ENCODE results near the gene CLCN6.
"Not testable (repeated sequence)": the region's sequence is repeated elsewhere in the genome, so short reads cannot be mapped to it uniquely, and the experiment has no call there.

The CLCN6 gene

DNA sequence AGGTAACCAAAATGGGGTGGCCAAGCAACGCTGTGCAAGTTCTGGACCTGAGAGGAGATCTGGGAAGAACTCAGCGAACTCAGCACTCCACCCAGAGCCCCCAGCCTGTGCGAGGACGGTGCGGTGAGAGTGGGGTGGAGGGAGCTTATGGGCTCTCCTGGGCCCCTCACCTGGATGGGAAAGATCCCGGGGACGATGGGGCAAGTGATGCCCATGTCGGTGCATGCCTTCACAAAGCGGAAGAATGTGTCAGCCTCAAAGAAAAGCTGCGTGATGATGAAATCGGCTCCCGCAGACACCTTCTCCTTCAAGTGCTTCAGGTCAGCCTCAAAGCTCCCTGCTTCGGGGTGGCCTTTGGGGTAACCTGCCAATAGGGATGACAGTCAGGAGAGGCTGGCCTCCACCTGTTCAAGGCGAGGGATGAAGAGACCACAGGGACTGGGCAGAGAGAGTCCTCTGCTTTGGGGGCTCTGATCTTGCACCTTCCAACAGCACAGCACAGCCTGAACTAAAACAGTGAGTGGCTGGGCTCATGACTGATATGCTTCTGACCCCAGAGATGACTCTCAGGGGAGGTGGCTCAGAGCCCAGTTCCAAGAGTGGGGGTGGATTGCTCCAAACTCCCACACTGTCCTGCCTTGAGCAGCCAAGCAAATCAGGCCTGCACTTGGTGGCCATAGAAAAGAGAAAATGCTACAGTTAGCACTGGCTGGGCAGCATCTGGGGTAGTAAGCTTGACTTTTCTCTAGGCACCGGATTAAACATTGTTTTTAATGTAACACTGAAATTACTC is 9.8 kb upstream of the CLCN6 start:
- no peak for DNase-seq

DNA sequence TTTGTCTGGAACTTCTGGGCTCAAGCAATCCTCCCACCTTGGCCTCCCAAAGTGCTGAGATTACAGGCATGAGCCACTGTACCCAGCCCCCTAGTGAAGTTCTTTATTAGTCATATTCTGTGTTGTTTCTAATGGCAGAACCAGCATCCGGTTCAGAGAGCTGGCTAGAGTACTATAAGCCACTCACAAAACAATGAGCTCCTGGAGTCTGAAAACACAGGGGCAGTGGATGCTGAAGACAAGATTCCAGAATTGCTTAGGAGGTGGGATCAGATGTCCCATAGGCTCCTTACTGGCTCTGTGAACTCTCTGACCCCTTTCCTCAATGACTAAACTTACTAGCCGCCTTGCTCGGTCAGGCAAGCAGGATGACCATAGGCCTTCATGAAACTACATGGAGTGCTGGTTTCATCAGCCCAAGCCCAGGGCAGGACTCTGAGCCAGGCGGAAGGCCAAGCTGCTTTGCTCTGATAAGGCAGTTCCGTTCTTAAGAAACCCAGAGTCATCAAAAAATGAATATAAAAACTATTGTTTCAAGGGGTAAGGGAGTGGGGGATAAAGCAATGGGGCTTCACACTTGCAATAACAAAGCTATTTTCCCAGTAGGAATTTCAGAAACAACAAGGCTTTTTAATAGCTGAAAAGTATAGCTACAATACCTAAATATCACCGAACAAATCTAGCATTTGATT is 8.3 kb upstream of the CLCN6 start:
- no peak for DNase-seq

DNA sequence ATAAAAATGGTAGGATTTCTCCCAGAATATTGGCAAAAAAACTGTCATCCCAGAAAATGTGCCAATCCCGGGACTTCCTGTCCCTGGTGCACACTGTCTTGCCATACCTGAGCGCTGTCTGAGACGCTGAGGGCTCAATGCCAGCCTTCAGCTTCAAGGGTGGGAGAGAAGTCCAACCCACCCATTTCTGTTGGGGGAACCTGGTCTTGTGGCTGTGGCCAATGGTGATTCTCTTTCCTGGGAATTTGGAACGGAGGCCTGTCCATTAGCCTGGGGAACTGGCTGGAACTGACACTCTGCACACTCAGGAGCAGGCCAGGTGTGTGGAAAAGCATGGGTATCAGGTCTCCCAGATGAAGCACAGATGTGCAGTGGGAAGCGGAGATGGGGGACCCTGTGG is 6.9 kb upstream of the CLCN6 start:
- no peak for DNase-seq

DNA sequence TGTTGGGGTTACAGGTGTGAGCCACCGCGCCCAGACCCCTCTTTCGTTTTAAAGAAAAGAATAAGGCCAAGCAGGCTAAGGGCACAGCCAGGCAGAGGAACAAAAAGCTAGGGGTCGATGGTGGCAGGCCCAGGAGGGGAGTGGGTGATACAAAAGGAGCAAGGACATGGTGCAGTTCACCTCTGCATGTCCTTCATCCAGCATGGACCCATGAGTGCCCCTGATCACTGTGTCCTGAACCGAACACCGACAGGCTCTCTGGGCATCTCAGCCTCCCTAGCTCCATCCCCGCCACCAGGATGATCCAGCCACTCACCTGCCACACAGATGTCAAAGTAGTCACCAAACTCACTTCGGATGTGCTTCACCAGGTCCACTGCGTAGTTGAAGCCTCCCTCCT is 6.1 kb upstream of the CLCN6 start:
- DNase-seq, result no peak

DNA sequence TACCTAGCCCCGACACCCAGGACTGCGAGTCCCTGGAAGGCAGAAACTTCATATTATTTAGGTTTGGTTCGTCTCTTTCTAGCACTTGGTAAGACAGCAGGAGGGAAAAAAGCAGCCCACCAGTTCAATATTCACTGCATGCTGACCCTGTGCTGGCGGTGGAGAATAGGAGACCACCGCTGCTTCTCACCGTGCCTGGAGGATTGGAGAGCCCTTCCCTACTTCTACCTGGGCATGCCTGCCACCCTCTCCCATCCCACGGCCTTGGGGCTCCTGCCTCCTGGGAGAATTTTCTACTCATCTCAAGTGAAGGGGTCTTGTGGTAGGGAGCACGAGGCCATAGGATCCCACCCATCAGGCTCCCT is 5.6 kb upstream of the CLCN6 start:
- DNase-seq, result no peak

DNA sequence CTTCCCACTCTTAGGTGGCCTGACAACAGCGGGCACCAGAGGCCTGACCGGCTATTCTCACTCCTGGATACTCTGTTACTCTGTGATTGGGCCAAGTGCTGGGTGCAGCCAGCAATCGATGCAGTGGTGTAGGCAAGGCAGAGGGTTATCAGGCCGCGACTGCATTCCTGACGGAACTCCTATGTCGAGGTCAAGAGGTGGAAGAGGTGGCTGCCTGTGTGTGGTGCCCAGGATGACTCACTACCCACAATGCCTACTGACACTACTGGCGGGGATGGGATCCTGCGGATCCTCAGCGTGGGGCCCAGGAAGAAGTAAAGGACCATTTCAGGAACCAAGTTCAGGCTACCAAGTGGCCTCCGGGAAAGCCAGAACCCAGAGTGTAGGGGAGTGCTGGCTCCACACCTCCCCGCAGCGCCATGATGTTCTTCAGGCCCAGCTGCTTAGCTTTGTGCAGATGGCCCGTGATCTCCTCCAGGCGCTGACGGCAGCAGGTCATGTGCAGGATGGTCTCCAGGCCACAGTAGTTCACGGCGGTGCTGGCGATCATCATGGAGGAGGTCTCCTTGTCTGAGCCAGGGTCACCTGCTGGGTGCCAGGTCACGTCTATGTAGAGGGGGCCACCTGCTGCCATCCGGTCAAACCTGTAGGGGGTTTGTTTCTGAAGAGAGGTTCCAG is 5.1 kb upstream of the CLCN6 start:
- no peak for DNase-seq

DNA sequence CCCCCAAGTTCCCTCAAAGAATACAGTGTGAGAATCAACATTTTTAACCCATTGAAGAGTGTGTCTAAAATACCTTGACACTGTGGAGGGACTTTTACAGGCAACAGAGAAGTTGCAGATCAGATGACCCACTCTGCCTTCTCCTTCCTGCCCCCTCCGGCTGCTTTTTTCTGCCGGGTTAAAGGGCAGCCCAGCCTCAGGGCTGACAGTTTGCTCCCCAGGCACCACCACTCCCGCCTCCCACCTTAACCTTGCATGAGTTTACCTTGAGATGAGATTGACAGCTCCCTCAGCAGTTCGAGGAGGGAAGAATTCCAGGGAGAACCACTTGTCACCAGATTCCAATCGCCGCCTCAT is 3.4 kb upstream of the CLCN6 start:
- no peak for DNase-seq

DNA sequence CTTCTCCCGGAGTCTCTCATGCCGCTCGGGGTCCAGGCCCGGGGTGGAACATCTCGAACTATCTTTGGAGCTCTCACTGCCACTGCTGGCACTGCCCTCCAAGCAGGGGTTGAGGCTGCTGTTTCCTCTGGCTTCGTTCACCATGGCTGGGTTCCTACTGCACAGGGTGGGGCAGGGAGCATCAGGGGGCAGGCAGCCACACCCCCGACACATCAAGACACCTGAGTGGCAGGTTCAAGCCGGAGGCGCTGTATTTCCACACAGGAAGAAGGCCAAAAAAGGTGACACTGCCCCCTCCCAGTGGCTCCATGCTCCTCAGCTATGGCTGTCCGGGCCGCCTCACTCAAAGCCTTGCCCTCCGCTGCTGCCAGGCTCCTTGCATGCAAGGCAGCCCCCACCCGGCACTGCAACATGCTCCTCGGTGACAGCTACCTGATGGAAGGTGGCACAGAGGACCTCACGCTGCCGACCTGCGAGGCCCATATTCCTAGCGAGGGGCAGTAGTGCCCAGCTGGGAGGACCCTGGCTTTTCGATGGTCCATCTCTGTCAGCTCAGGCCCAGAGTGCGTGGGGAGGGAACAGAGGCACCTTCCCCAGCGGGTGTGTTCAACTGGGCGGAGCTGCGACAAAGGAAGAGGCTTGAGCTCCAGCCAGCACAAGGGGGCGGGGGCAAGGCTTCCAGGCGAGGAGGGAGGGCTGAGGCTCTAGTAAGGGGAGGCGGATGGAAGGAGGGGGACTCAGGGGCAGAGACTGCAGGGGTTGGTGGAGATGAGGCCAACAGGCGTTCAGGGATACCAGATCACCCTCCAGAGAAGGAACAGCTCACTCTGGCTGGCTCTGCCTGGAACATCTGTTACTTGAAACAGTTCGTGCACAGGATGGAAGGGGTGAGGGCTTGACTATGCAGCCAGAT is 2.8 kb upstream of the CLCN6 start:
- peak; percentile 83 for DNase-seq

DNA sequence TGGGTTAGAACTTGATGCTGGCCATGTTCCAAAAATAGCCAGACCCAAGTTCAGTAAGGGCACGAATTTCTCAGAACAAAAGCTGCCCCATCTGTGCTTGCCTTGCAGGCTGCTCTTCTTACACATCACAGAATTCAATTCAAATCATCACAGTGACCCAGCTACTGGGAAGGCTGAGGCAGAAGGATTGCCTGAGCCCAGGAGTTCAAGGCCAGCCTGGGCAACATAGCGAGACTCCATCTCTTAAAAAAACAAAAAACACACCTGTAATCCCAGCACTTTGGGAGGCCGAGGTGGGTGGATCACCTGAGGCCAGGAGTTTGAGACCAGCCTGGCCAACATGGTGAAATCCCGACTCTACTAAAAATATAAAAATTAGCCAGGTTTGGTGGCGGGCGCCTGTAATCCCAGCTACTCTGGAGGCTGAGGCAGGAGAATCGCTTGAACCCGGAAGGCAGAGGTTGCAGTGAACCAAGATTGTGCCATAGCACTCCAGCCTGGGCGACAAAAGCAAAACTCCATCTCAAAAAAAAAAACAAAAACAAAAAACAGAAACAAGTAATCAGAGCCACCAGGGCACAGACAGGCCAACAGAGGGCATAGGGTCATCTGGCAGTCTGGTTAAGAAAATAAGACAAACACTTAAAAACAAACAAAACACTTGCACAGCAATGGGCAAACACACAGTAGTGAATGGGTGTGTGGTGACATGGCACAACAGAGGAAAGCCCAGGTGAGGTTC is 1.9 kb upstream of the CLCN6 start:
- not testable (repeated sequence) for DNase-seq

DNA sequence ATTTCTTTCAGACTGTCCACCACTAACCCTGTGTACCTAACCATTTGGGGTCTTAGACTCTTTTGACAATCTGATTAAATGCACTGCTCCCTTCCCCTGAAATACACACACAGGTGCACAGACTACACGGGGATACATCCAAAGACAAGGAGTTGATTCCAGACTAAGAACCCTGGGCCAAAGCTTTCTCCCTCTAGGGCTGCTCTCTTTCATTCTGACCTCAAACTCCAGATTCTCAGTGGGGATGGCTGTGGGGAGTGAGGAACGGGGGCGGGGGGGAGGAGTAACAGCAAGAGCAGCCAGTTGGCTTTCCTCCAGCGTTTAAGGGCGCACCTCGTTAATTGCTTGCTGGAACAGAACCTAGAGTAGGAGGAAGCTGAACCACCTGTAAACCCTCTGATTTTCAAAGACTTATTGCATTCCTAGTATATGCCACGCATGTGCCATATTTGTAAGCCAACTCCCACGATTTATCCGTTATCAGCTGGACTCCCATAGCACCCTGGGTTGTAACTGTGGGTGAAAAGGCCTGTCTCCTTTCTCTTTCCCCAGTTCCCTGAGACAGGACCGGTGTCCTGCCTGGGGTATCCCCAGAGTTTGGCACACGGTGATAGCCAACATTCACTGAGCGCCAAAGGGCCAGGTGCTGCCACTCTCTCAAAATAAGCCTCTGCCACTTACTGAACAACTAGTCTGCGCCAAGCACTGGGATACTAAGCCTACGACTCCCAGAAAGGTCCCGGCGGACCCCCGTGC is 1.1 kb upstream of the CLCN6 start:
- peak; percentile 20 for DNase-seq

DNA sequence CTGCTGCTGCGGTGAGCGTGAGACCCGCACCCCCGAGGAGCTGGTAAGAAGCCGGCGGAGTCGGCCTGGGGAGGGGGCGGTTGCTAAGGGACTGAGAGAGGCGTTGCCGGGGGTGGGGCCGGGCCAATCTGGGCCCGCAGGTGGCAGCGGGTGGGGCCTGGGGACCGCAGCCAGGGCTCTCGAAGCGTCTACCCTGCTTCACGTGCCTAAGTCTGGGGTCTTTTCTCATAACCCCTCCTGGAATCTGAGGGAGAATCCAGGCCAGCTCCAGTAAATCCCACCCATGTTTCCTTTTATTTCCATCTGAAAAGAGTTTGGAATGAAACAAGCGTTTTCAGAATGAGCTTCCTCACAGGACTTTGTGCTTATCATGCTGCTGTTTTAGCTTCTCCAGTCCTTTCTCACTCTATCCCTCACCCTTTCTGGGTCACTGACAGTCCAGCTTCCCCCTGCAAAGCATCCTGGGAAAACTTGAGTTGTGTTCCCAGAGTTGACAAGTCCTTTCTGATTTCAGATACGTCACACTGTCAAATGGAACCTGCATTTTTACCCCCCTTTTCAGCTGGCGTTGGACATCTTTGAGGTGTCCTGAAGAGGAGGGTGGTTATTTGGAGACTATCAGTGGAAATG is 431 bp downstream of the CLCN6 start:
- DNase-seq, result peak; percentile 25

DNA sequence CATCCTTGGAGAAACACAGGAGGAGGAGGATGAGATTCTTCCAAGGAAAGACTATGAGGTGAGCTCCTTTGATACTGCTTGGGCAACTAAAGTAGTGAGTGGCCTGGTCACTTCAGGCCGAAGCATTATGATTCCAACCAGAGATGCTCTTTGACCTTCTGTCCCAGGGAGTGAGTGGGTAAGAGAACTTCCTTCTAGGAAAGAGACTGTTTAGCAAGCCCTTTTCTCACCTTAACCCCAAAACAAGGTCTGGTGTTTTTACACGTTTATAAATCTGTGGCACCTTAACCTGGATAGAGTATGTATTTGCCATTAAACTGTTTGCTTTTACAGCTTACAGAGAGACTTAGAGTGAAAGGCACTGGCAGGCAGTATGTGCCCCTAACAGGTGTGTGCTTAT is 1.1 kb downstream of the CLCN6 start:
- no peak for DNase-seq

DNA sequence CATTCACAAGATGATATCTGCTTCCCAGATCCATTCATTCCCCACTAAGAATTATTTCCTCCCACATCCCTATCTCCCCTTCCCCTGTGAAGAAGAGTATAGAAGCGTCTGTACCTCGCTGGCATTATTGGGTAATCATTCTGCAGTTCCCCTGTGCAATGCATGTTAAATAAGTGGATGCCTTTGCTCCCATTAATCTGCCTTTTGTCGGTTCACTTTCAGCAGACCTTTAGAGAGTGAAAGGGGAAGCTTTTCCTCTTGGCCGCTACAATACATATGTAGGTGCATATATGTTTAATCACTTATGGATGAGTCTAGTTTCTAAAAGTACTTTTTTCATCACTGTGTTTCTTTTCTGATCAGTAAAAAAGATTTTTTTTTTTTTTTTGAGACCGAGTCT is 7.0 kb downstream of the CLCN6 start:
- no peak for DNase-seq

DNA sequence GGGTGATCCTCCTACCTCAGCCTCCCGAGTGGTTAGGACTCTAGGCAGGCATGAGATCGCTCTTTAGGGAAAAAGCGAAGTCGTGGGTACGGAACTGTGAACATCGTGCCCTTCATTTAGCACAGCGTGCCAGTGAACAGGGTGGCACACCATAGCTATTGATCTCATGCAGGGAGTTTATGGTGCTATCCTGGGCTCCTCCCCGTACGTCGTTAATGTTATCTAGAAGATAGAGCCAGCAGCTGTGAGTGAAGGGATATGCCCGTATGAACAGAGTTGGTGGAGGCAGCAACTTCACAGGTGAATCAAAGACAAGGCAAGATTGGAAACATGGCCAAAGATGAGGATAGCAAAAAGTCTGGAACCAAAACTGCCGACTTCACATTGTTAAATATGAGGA is 11.2 kb downstream of the CLCN6 start:
- DNase-seq, result no peak

DNA sequence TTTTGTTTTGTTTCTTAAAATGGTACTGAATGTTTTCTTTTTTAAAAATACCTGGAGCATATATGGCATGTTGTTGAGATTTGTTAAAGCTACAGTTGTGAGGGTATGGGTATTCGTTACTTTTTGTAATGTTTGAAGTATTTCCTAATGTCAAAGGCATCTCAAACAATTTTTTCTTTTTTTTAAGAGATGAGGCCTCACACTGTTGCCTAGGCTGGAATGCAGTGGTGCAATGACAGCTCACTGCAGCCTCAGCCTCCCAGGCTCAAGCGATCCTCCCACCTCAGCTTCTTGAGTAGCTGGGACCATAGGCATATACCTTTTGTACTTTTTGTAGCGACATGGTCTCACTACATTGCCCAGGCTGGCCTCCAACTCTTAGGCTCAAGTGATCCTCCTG is 16.1 kb downstream of the CLCN6 start:
- DNase-seq, result no peak

DNA sequence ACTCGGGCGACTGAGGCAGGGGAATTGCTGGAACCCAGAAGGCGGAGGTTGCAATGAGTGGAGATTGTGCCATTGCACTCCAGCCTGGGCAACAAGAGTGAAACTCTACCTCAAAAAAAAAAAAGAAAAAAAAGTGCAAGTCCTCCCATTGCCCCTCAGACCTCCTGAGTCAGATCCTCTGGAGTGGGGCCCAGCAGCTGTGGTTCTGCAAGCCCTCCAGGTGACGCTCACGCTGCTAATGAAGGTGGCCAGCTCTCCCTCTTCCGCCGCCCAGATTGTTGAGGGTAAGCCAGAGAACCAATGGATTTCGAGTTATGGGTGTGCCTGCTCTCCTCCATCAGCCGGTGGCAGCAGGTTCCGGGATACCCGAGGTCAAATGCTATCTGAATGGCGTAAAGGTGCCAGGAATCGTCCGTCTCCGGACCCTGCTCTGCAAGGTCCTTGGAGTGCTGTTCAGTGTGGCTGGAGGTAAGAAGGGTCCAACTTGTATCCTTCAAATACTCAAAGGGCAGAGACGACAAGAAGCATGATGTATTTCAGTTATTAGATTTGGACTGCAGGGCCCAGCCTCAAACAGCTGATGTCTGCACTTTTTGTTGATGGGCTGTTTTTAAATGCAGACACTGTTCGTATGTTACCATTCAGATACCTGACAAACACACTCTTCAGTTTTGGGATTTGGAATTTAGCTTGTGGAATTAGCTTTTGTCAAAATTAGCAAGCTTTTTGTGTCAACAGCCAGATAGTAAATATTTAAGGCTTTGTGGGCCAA is 17.6 kb downstream of the CLCN6 start:
- no peak for DNase-seq

DNA sequence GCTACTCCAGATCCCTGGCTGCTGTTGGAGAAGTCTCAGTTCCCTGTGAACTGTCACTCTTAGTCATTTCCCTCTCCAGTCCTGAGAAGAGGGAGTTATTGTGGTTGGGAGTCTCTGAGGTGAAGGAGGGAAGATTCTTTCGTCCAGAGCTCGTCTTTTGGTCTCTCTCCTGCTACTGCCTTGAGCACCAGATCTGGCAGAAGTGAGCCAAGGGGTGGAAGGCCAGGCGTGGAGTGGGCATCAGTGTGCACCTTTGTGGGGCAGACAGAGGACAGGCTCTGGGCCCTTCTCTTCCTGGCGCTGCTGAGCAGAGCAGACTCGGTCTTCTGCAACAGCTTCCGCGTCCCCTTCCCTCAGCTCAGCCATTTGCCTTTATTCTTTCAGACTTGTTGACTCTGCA is 19.1 kb downstream of the CLCN6 start:
- DNase-seq, result no peak

DNA sequence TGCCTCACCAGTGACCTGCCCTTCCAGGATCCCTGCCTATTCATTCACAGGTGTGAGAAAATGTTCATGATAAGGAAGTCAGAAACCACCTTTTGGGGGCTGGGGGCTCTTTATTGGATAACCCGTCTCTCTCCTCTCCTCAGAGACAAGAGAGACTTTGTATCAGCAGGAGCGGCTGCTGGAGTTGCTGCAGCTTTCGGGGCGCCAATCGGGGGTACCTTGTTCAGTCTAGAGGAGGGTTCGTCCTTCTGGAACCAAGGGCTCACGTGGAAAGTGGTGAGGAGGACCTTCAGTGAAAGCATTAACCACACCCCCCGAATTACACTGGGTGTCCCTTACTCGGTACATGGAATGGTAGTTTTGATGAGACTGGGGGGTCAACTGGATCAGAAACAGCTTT is 21.0 kb downstream of the CLCN6 start:
- no peak for DNase-seq

DNA sequence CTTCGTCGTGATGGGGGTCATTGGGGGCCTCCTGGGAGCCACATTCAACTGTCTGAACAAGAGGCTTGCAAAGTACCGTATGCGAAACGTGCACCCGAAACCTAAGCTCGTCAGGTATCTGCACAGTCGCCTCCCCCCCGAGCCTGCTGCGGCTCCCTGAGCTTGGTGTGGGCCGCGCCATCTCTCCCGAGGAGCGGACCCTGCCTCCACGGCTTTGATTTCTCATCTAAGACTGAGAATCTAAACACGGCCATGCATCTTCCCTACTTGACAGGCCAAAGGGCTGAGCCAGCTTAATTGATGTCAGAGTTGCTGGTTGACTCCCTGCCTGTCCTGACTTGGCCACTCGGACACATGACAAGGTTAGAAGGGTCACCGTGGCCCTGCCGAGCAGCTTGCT is 22.5 kb downstream of the CLCN6 start:
- DNase-seq, result no peak

DNA sequence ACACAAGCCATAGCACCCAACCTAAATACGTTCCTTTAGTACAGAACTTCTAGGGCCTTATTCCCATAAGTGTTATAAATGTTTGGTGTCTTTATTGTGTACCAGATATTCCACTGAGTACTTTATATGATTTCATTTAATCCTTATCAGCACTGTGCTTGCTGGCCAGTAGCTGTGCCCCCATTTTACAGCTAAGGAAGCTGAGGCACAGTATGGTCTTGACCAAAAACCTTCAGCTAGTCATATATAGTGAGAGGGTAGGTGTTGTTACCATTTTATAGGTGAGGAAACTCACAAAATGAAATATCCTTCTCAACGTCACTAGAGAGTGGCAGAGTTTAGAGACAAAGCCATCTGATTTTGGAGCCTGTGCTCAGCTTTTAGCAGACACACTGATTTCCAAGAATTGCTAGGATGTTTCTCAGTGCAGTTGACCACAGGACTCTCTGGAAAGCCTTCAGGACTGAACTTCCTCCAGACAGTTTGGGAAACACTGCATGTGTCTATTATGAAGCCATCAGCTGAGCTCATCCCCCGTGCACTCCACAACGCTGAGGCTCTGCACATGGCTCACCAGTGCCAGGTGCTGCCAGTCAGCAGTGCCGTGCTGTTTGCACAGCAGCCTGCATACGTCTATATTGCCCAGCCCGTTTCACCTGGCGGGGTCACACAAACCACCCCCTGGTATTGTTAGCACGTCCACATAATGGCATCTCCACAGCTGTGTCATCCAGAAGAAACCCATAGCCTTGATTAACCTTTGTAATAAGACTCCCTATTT is 26.1 kb downstream of the CLCN6 start:
- DNase-seq, result no peak

All from activated CD4-positive, alpha-beta T cell treated with anti-CD3 and anti-CD28 coated beads, Interleukin-10, Interleukin-2, amounts not matched to agents 100 ng/mL and 50 ng/mL, durations not matched to agents 16 hours and 8 hours (primary cell).